ENCODE measurements around the gene TFE3.

DNA sequence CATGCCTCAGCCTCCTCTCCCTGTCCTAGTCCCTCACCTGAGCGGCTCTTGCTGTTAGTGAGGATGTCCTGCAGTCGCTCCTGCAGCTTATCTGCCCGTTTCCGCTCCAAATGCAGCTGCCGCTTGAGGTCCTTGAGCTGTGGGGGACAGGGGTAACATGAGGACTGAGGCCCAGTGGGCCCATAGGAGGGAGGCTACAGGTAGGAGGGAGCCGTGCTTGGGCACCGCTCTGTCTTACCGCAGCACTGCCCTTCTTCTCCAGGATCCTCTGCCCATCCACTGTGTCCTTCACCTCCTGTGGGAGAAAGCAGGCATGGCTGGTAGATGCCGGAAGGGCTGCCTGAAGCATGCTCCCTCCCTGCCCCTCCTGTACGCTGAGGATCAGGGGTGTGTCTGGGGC, 62.0 kb downstream of the TFE3 start:
- TF ChIP-seq POLR2A (IDR thresholded peaks at IDR 0.05) (no peak), CTCF (IDR thresholded peaks at IDR 0.05) (no peak)
